ENCODE results near the gene ATIC.

DNA sequence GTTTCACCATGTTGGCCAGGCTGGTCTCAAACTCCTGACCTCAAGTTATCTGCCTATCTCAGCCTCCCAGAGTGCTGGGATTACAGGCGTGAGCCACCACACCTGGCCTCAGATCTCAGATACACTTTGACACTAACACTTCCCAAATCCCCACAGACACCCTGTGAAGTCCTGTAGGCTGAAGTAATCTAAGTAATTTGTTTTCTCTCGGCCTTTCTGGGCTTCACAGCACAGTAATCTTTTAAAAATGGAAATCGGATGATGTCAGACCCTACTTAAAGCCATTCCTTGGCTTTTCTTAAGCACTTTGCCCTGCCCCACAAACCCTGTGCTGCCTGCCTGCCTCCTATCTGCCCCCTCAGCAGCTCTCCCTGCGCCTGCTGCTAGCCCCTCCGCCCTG, 16.2 kb downstream of the ATIC start:
- TF ChIP-seq TAF1 (IDR thresholded peaks at IDR 0.05; ENCODE audit: low read depth) (no peak), RAD21 (conservative IDR thresholded peaks at IDR 0.05) (no peak), EP300 (conservative IDR thresholded peaks at IDR 0.05; ENCODE audit: poor library complexity, severe bottlenecking) (no peak), POLR2AphosphoS5 (IDR thresholded peaks at IDR 0.05) (no peak)
- TF ChIP-seq, protein P1, sequence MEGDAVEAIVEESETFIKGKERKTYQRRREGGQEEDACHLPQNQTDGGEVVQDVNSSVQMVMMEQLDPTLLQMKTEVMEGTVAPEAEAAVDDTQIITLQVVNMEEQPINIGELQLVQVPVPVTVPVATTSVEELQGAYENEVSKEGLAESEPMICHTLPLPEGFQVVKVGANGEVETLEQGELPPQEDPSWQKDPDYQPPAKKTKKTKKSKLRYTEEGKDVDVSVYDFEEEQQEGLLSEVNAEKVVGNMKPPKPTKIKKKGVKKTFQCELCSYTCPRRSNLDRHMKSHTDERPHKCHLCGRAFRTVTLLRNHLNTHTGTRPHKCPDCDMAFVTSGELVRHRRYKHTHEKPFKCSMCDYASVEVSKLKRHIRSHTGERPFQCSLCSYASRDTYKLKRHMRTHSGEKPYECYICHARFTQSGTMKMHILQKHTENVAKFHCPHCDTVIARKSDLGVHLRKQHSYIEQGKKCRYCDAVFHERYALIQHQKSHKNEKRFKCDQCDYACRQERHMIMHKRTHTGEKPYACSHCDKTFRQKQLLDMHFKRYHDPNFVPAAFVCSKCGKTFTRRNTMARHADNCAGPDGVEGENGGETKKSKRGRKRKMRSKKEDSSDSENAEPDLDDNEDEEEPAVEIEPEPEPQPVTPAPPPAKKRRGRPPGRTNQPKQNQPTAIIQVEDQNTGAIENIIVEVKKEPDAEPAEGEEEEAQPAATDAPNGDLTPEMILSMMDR (IDR thresholded peaks at IDR 0.05; ENCODE audit: poor library complexity, severe bottlenecking) = no peak

Data from neural cell (in vitro differentiated cells).